GM23338 (cell line): Measurements from ENCODE around the gene CTTN. TPM values are rescaled to one million over a fixed set of nuclear protein-coding genes. Genes with fewer than 3 reads are reported as not detected.

Experiments
- ATAC-seq: fragments of 200-7000 bp; cut with Tn5 transposase; 3 replicates; pipeline ENCODE4 v1.9.1; 2020
- DNase-seq: peaks from one replicate; pipeline ENCODE4 v3.0.0-alpha.2; 2015; ENCODE audit warnings: low spot score
- H2AFZ ChIP-seq: fragments of 200-600 bp; sonication (generic); 2 replicates; pipeline ENCODE4 v1.8.0; 2016; ENCODE audit warnings: antibody characterized with exemption, mild to moderate bottlenecking, moderate library complexity
- H3F3A ChIP-seq: fragments of 200-600 bp; sonication (generic); replicated peaks from 2 replicates; pipeline ENCODE4 v1.8.0; 2017; ENCODE audit warnings: antibody characterized with exemption, mixed run types, low read depth
- H3K27ac ChIP-seq: fragments of 200-600 bp; sonication (generic); 2 replicates; pipeline ENCODE4 v1.6.1; 2016; ENCODE audit warnings: low read depth
- H3K27me3 ChIP-seq: fragments of 200-600 bp; sonication (generic); 2 replicates; pipeline ENCODE4 v1.8.0; 2016; ENCODE audit warnings: mild to moderate bottlenecking, mixed run types, moderate library complexity; ENCODE audit not compliant: insufficient read depth
- H3K36me3 ChIP-seq: fragments of 200-600 bp; sonication (generic); 2 replicates; pipeline ENCODE4 v1.8.0; 2016; ENCODE audit warnings: mild to moderate bottlenecking; ENCODE audit not compliant: insufficient read depth
- H3K4me1 ChIP-seq: fragments of 200-600 bp; sonication (generic); 2 replicates; pipeline ENCODE4 v1.8.0; 2016; ENCODE audit warnings: mild to moderate bottlenecking, moderate library complexity; ENCODE audit not compliant: insufficient read depth
- H3K4me2 ChIP-seq: fragments of 200-600 bp; sonication (generic); 2 replicates; pipeline ENCODE4 v1.7.1; 2017; ENCODE audit warnings: mixed run types
- H3K4me3 ChIP-seq: fragments of 200-600 bp; sonication (generic); 2 replicates; pipeline ENCODE4 v1.6.1; 2016; ENCODE audit warnings: mixed run types
- H3K79me2 ChIP-seq: fragments of 200-600 bp; sonication (generic); replicated peaks from 2 replicates; pipeline ENCODE4 v1.8.0; 2017; ENCODE audit warnings: mild to moderate bottlenecking; ENCODE audit not compliant: insufficient read depth
- H3K9me2 ChIP-seq: fragments of 200-600 bp; sonication (generic); 2 replicates; pipeline ENCODE4 v1.8.0; 2017; ENCODE audit not compliant: insufficient read depth
- H4K20me1 ChIP-seq: fragments of 200-600 bp; sonication (generic); replicated peaks from 2 replicates; pipeline ENCODE4 v1.8.0; 2017; ENCODE audit warnings: mild to moderate bottlenecking; ENCODE audit not compliant: insufficient read depth
- H3K27ac Mint-ChIP-seq: 2 replicates; pipeline ENCODE4 v1.8.0; 2020; ENCODE audit warnings: inconsistent platforms, mild to moderate bottlenecking, moderate library complexity, mixed read lengths
- H3K27me3 Mint-ChIP-seq: 3 replicates; pipeline ENCODE4 v1.8.0; 2022; ENCODE audit warnings: low read depth, mild to moderate bottlenecking, moderate library complexity, mixed read lengths, inconsistent platforms; ENCODE audit not compliant: insufficient read depth, poor library complexity
- H3K36me3 Mint-ChIP-seq: 3 replicates; pipeline ENCODE4 v1.8.0; 2021; ENCODE audit warnings: low read depth, mild to moderate bottlenecking, inconsistent platforms, moderate library complexity, mixed read lengths
- H3K4me1 Mint-ChIP-seq: 3 replicates; pipeline ENCODE4 v1.8.0; 2020; ENCODE audit warnings: mild to moderate bottlenecking, inconsistent platforms, mixed read lengths
- H3K4me3 Mint-ChIP-seq: 3 replicates; pipeline ENCODE4 v1.8.0; 2021; ENCODE audit warnings: moderate library complexity, mild to moderate bottlenecking, inconsistent platforms, mixed read lengths
- H3K9me3 Mint-ChIP-seq: 3 replicates; pipeline ENCODE4 v1.8.0; 2020; ENCODE audit warnings: moderate library complexity, mild to moderate bottlenecking, inconsistent platforms, mixed read lengths
- CREB1 ChIP-seq: fragments of 250-450 bp; sonication (Bioruptor Pico); IDR thresholded peaks from 2 replicates; pipeline ENCODE4 v1.5.0; 2020; ENCODE audit warnings: low read depth, mild to moderate bottlenecking, moderate library complexity
- EZH2 ChIP-seq: fragments of 200-600 bp; sonication (generic); IDR thresholded peaks from one replicate; pipeline ENCODE4 v1.8.0; 2017; ENCODE audit warnings: antibody characterized with exemption, mild to moderate bottlenecking, low read depth; ENCODE audit not compliant: unreplicated experiment
- JUNB ChIP-seq: IDR thresholded peaks from one replicate; pipeline ENCODE4 v1.6.1; 2016; ENCODE audit warnings: antibody characterized with exemption; ENCODE audit not compliant: unreplicated experiment
- NANOG ChIP-seq: IDR thresholded peaks from 2 replicates; pipeline ENCODE4 v1.6.1; 2016; ENCODE audit warnings: antibody characterized with exemption, borderline replicate concordance
- POLR2AphosphoS5 ChIP-seq: IDR thresholded peaks from 2 replicates; pipeline ENCODE4 v1.6.1; 2016; ENCODE audit warnings: antibody characterized with exemption, low read depth
- STAT1 ChIP-seq: IDR thresholded peaks from one replicate; pipeline ENCODE4 v1.6.1; 2016; ENCODE audit warnings: antibody characterized with exemption; ENCODE audit not compliant: unreplicated experiment
- ZNF114 ChIP-seq: fragments of 250-450 bp; sonication (Bioruptor Pico); IDR thresholded peaks from 2 replicates; pipeline ENCODE4 v1.5.0; 2020; ENCODE audit warnings: mild to moderate bottlenecking, moderate library complexity
- polyA plus RNA-seq: library from polyadenylated mRNA; unstranded; fragments of >200 nt; fragmentation: Nextera tagmentation; extraction: Ambion mirVana; gene quantifications from 2 replicates; pipeline ENCODE4 v1.2.1, GENCODE V29; 2016
- total RNA-seq: library from RNA; depleted of rRNA; stranded (reverse); fragments of >200 nt; shearing (Covaris generic); gene quantifications from 2 replicates; pipeline ENCODE4 v1.2.3, GENCODE V29; 2014
- TF ChIP-seq, protein P1 (sequence below): IDR thresholded peaks from one replicate; pipeline ENCODE4 v1.6.1; 2018; ENCODE audit warnings: antibody characterized with exemption; ENCODE audit not compliant: unreplicated experiment
- TF ChIP-seq, protein P2 (sequence below): IDR thresholded peaks from 2 replicates; pipeline ENCODE4 v1.6.1; 2016; ENCODE audit warnings: antibody characterized with exemption

The CTTN gene
- total and polyA plus RNA-seq, 2 experiments from 2014 or later: 163 to 343 TPM

DNA sequence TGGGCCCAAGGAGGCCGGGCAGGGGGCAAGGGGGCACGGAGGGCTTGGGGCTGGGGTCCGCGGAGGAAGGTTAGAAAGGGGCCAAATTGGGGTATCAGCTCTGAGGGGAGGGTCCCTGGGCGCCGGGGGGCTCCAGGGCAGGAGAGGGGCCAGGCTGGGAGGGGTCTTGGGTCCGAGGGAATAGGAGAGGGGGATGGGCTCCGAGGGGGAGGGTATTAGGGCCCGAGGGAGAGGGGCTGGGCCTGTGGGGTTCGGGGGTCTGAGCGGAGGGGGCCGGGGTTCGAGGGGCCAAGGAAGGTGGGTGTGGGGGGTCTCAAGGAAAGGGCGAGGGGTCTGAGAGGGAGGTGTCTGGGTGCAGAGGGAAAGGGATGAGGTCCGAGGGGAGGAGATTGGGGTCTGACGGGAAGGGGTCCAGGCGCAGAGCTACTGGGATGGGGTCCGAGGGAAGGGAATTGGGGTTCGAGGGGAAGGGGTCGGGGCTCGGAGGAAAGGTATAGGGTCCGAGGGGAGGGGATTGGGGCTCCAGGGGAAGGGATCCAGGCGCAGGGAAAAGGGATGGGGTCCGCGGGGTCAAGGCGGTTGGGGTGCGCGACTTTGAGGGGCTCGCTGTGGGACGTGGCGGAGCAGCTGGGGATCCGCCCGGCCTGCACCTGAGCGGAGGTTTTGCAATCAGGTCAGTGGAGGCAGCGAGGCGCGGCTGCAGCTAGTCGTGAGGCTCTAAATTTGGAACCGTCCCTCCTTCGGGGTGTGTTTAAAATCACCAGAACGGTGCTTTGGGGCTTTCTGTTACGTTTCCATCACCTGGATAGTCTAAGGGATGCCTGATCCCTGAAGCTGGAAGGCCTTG, 728 bp downstream of the CTTN start:
- no peak for DNase-seq
- Mint-ChIP-seq H3K27me3 (peaks cover 12% of the 10 kb centered on the region), H3K9me3 (no peaks in the 10 kb centered on the region), H3K4me1 (peaks cover 25% of the 10 kb centered on the region), H3K36me3 (peaks cover 28% of the 10 kb centered on the region), H3K27ac (peak overlapping the region; percentile 56; the same call in 1 of the 2 replicates), H3K4me3 (peak overlapping the region; percentile 97)
- peaks cover 39% of the 10 kb centered on the region for H4K20me1 ChIP-seq
- peak overlapping the region; percentile 100 for H3K4me2 ChIP-seq
- no peaks in the 10 kb centered on the region for H3K36me3 ChIP-seq
- H3K4me3 ChIP-seq: peak overlapping the region; percentile 99
- no peak overlapping the region for H2AFZ ChIP-seq
- H3F3A ChIP-seq: no peaks in the 10 kb centered on the region; the same call in 1 of the 2 replicates
- H3K79me2 ChIP-seq: peaks cover 90% of the 10 kb centered on the region
- H3K27ac ChIP-seq: peak overlapping the region; percentile 74
- peaks cover 25% of the 10 kb centered on the region for H3K4me1 ChIP-seq
- peak; percentile 3 for ATAC-seq
- no peaks in the 10 kb centered on the region for H3K9me2 ChIP-seq
- no peaks in the 10 kb centered on the region for H3K27me3 ChIP-seq
- TF ChIP-seq POLR2AphosphoS5 (0 out of 2 replicates have a peak, but pooled peaks have one; percentile 8), CREB1 (CRISPR knock-in tag) (no peak)

DNA sequence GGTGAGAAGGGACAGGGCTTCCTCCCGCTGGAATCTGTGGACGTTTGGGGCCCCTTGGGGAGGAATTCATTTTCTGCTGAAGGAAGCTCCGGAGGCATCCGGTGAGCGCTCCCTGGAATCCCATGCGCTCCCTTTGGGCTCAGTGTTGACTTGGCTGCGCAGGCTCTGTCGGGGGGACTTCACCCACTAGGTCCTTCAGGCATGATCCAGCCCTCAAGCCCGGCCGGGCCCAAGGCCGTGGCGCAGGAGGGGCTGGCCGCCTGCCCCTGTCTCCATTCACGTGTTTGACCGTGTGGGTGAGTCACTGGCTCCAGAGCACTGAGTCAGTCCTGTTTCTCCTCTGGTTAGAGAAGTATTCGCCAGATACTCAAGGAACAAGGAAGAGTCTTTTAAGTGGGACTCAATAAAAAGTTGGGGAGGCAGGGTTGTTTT, 1.4 kb downstream of the CTTN start:
- H3K79me2 ChIP-seq: peaks cover 95% of the 10 kb centered on the region
- no peak for TF ChIP-seq NANOG
- no peak for TF ChIP-seq POLR2AphosphoS5
- TF ChIP-seq ZNF114 (CRISPR knock-in tag): no peak
- no peak for TF ChIP-seq STAT1
- TF ChIP-seq, protein P1, sequence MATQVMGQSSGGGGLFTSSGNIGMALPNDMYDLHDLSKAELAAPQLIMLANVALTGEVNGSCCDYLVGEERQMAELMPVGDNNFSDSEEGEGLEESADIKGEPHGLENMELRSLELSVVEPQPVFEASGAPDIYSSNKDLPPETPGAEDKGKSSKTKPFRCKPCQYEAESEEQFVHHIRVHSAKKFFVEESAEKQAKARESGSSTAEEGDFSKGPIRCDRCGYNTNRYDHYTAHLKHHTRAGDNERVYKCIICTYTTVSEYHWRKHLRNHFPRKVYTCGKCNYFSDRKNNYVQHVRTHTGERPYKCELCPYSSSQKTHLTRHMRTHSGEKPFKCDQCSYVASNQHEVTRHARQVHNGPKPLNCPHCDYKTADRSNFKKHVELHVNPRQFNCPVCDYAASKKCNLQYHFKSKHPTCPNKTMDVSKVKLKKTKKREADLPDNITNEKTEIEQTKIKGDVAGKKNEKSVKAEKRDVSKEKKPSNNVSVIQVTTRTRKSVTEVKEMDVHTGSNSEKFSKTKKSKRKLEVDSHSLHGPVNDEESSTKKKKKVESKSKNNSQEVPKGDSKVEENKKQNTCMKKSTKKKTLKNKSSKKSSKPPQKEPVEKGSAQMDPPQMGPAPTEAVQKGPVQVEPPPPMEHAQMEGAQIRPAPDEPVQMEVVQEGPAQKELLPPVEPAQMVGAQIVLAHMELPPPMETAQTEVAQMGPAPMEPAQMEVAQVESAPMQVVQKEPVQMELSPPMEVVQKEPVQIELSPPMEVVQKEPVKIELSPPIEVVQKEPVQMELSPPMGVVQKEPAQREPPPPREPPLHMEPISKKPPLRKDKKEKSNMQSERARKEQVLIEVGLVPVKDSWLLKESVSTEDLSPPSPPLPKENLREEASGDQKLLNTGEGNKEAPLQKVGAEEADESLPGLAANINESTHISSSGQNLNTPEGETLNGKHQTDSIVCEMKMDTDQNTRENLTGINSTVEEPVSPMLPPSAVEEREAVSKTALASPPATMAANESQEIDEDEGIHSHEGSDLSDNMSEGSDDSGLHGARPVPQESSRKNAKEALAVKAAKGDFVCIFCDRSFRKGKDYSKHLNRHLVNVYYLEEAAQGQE: no peak
- TF ChIP-seq, protein P2, sequence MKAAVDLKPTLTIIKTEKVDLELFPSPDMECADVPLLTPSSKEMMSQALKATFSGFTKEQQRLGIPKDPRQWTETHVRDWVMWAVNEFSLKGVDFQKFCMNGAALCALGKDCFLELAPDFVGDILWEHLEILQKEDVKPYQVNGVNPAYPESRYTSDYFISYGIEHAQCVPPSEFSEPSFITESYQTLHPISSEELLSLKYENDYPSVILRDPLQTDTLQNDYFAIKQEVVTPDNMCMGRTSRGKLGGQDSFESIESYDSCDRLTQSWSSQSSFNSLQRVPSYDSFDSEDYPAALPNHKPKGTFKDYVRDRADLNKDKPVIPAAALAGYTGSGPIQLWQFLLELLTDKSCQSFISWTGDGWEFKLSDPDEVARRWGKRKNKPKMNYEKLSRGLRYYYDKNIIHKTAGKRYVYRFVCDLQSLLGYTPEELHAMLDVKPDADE: no peak
- no peak for TF ChIP-seq JUNB
- TF ChIP-seq CREB1 (CRISPR knock-in tag): no peak
- no peak for TF ChIP-seq EZH2

More for the DNA sequence above, 1.4 kb downstream of the CTTN start:
- DNase-seq (peak; percentile 76), ATAC-seq (peak; percentile 18)
- peaks cover 24% of the 10 kb centered on the region for H3K36me3 Mint-ChIP-seq
- no peak overlapping the region for H3K27ac Mint-ChIP-seq
- no peak overlapping the region for H2AFZ ChIP-seq
- no peaks in the 10 kb centered on the region for H3K9me3 Mint-ChIP-seq
- peaks cover 25% of the 10 kb centered on the region for H3K4me1 Mint-ChIP-seq
- H3K9me2 ChIP-seq: no peaks in the 10 kb centered on the region
- peaks cover 12% of the 10 kb centered on the region for H3K27me3 Mint-ChIP-seq
- peaks cover 45% of the 10 kb centered on the region for H4K20me1 ChIP-seq
- no peaks in the 10 kb centered on the region for H3K27me3 ChIP-seq
- H3K4me3 Mint-ChIP-seq: peak overlapping the region; percentile 97
- H3K4me2 ChIP-seq: peak overlapping the region; percentile 100
- H3K27ac ChIP-seq: peak overlapping the region; percentile 74
- H3K36me3 ChIP-seq: no peaks in the 10 kb centered on the region
- H3K4me3 ChIP-seq: peak overlapping the region; percentile 99
- H3K4me1 ChIP-seq: peaks cover 25% of the 10 kb centered on the region
- no peaks in the 10 kb centered on the region; the same call in 1 of the 2 replicates for H3F3A ChIP-seq
